HepG2 (cell line): Measurements from ENCODE around the gene RPS6KB1. TPM values are rescaled to one million over a fixed set of nuclear protein-coding genes. Genes with fewer than 3 reads are reported as not detected.

Experiments used
- CBFB ChIP-seq: sonication (generic); formaldehyde crosslinking; IDR thresholded peaks from 2 replicates; pipeline ENCODE4 v1.4.0; 2020; ENCODE audit warnings: missing genetic modification reagents
- DMAP1 ChIP-seq: IDR thresholded peaks from 2 replicates; pipeline ENCODE4 v1.6.1; 2016
- KDM5A ChIP-seq: fragments of 200-600 bp; sonication (generic); IDR thresholded peaks from 2 replicates; pipeline ENCODE4 v1.7.0; 2018; ENCODE audit warnings: antibody characterized with exemption, mild to moderate bottlenecking, low read length, borderline replicate concordance
- PPARG ChIP-seq: conservative IDR thresholded peaks from 2 replicates; pipeline ENCODE4 v1.6.1; 2016; ENCODE audit warnings: missing biosample characterization, missing genetic modification reagents
- PRPF4 ChIP-seq: fragments of 200-400 bp; formaldehyde crosslinking; IDR thresholded peaks from 2 replicates; pipeline ENCODE4 v1.6.1; 2016; ENCODE audit warnings: low read length, low read depth; ENCODE audit not compliant: poor library complexity, severe bottlenecking
- RBFOX2 ChIP-seq: fragments of 200-400 bp; formaldehyde crosslinking; IDR thresholded peaks from 2 replicates; pipeline ENCODE4 v1.6.1; 2017; ENCODE audit warnings: low read depth, mild to moderate bottlenecking, low read length
- SMARCE1 ChIP-seq: fragments of 450-650 bp; IDR thresholded peaks from 2 replicates; pipeline ENCODE4 v1.6.1; 2017; ENCODE audit warnings: borderline replicate concordance
- SOX6 ChIP-seq, 2 experiments: fragments of 450-650 bp in 1 of 2; sonication (generic) in 1 of 2; formaldehyde crosslinking in 1 of 2; IDR thresholded peaks; 2 replicates each; pipeline versions ENCODE4 v1.4.0 to v1.6.1; 2017 to 2020; ENCODE audit warnings: antibody characterized with exemption in 1 of 2, mild to moderate bottlenecking in 1 of 2, missing genetic modification reagents in 1 of 2
- STAG1 ChIP-seq: sonication (generic); formaldehyde crosslinking; IDR thresholded peaks from 2 replicates; pipeline ENCODE4 v1.4.0; 2020; ENCODE audit warnings: missing genetic modification reagents
- ZFP1 ChIP-seq: IDR thresholded peaks from 2 replicates; pipeline ENCODE4 v1.6.1; 2016
- ZNF333 ChIP-seq: sonication (generic); formaldehyde crosslinking; IDR thresholded peaks from 2 replicates; pipeline ENCODE4 v1.4.0; 2020; ENCODE audit warnings: mild to moderate bottlenecking, missing genetic modification reagents, borderline replicate concordance
- ZNF776 ChIP-seq: sonication (generic); formaldehyde crosslinking; IDR thresholded peaks from 2 replicates; pipeline ENCODE4 v1.4.0; 2020; ENCODE audit warnings: mild to moderate bottlenecking, missing genetic modification reagents
- polyA plus RNA-seq, 8 experiments: library from polyadenylated mRNA; depleted of rRNA in 3 of 8; stranded (reverse) in 7 of 8; unstranded in 1 of 8; fragments of >200 nt; fragmentation: Illumina TruSeq in 4 of 8; extraction: Trizol in 4 of 8; gene quantifications; 2 replicates each; pipeline versions ENCODE4 v1.2.1 to v1.2.3, GENCODE V29; 2011 to 2016; ENCODE audit warnings: low read depth in 4 of 8, missing spikeins in 1 of 8, mixed read lengths in 1 of 8; ENCODE audit not compliant: insufficient read depth in 1 of 8
- total RNA-seq, 5 experiments: library from RNA; depleted of rRNA; stranded (reverse); fragments of >200 nt; fragmentation: Illumina TruSeq; extraction: Trizol; gene quantifications; 2 replicates each; pipeline ENCODE4 v1.2.3, GENCODE V29; 2016; ENCODE audit warnings: low read depth in 1 of 5
- TF ChIP-seq, protein P1 (sequence below), 2 experiments: fragments of 450-650 bp in 1 of 2; sonication (generic) in 1 of 2; formaldehyde crosslinking in 1 of 2; IDR thresholded peaks; 2 replicates each; pipeline versions ENCODE4 v1.6.1 to v1.8.0; 2016 to 2022; ENCODE audit warnings: antibody characterized with exemption in 1 of 2, mild to moderate bottlenecking in 1 of 2, missing genetic modification reagents in 1 of 2
- TF ChIP-seq, protein P2 (sequence below): sonication (generic); formaldehyde crosslinking; conservative IDR thresholded peaks from 2 replicates; pipeline ENCODE4 v1.8.0; 2022; ENCODE audit warnings: missing genetic modification reagents

RPS6KB1 gene
- total and polyA plus RNA-seq, 2 of the 13 experiments (the other 11 are each of a cell fraction or from before 2014, with no cell fraction given): 16.5 to 42.2 TPM

DNA sequence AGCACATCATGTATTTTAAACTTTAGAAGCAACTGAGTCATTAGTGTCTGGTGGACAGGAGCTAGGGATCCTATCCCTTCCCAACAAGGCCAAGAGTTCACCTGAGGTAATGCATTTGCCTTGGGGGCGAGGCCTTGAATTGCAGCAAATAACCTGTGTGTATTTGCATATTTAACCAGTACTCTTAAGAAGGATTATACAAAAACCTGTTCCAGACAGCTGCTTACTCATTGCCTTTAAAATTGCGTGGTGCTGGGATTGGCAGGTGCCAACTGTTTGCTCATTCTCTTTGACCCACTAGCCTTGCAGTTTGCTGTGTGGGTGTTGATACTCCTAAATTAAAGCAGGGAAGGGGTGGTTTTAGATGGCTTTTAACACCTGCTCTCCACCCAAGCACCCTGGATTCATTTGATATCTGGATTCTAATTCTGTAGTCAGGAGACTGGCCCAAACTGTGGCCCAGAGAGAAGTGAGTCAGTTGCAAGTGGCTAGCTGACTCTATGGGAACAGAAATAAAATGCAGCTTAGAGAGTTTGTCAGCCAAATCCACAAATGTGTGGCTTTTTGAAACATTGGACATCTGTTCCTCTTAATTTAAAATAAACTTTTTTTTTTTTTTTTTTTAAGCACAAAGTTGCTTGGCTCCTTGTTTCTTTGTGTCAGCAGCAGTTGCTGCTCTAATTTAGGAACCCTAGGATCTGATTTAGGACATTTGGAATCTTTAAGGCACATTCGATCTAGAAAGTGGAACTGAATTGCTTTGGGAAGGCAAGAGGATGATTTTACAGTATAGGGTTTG, 47.1 kb upstream of the RPS6KB1 start (continued):
- TF ChIP-seq, protein P1, sequence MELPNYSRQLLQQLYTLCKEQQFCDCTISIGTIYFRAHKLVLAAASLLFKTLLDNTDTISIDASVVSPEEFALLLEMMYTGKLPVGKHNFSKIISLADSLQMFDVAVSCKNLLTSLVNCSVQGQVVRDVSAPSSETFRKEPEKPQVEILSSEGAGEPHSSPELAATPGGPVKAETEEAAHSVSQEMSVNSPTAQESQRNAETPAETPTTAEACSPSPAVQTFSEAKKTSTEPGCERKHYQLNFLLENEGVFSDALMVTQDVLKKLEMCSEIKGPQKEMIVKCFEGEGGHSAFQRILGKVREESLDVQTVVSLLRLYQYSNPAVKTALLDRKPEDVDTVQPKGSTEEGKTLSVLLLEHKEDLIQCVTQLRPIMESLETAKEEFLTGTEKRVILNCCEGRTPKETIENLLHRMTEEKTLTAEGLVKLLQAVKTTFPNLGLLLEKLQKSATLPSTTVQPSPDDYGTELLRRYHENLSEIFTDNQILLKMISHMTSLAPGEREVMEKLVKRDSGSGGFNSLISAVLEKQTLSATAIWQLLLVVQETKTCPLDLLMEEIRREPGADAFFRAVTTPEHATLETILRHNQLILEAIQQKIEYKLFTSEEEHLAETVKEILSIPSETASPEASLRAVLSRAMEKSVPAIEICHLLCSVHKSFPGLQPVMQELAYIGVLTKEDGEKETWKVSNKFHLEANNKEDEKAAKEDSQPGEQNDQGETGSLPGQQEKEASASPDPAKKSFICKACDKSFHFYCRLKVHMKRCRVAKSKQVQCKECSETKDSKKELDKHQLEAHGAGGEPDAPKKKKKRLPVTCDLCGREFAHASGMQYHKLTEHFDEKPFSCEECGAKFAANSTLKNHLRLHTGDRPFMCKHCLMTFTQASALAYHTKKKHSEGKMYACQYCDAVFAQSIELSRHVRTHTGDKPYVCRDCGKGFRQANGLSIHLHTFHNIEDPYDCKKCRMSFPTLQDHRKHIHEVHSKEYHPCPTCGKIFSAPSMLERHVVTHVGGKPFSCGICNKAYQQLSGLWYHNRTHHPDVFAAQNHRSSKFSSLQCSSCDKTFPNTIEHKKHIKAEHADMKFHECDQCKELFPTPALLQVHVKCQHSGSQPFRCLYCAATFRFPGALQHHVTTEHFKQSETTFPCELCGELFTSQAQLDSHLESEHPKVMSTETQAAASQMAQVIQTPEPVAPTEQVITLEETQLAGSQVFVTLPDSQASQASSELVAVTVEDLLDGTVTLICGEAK (IDR thresholded peaks at IDR 0.05): no peak
- TF ChIP-seq, protein P1 (CRISPR knock-in tag; IDR thresholded peaks at IDR 0.05): no peak
- TF ChIP-seq SOX6 (IDR thresholded peaks at IDR 0.05) (no peak), SOX6 (CRISPR knock-in tag; IDR thresholded peaks at IDR 0.05) (no peak), RBFOX2 (peak; percentile 56), ZFP1 (CRISPR knock-in tag) (peak; percentile 51; the same call in 1 of the 2 replicates), PPARG (CRISPR knock-in tag) (peak; percentile 91), PRPF4 (no peak), ZNF333 (no peak), CBFB (CRISPR knock-in tag) (peak; percentile 30; the same call in 1 of the 2 replicates), KDM5A (peak; percentile 8; the same call in 1 of the 2 replicates), ZNF776 (CRISPR knock-in tag) (no peak), SMARCE1 (no peak), DMAP1 (CRISPR knock-in tag) (0 out of 2 replicates have a peak, but pooled peaks have one; percentile 24), STAG1 (CRISPR knock-in tag) (no peak)
- TF ChIP-seq, protein P2, sequence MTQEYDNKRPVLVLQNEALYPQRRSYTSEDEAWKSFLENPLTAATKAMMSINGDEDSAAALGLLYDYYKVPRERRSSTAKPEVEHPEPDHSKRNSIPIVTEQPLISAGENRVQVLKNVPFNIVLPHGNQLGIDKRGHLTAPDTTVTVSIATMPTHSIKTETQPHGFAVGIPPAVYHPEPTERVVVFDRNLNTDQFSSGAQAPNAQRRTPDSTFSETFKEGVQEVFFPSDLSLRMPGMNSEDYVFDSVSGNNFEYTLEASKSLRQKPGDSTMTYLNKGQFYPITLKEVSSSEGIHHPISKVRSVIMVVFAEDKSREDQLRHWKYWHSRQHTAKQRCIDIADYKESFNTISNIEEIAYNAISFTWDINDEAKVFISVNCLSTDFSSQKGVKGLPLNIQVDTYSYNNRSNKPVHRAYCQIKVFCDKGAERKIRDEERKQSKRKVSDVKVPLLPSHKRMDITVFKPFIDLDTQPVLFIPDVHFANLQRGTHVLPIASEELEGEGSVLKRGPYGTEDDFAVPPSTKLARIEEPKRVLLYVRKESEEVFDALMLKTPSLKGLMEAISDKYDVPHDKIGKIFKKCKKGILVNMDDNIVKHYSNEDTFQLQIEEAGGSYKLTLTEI (CRISPR knock-in tag): no peak
